HEK293 (cell line): ENCODE measurements around the gene CFAP46.

Source experiments
- BCL11B ChIP-seq: fragments of 450-650 bp; formaldehyde crosslinking; IDR thresholded peaks from 2 replicates; pipeline ENCODE4 v1.5.1; 2016; ENCODE audit warnings: low read depth, missing biosample characterization, missing genetic modification characterization
- CTCF ChIP-seq: fragments of 450-650 bp; formaldehyde crosslinking; IDR thresholded peaks from 2 replicates; pipeline ENCODE4 v1.5.1; 2016; ENCODE audit warnings: missing biosample characterization, missing genetic modification characterization
- GLI2 ChIP-seq: fragments of 450-650 bp; formaldehyde crosslinking; IDR thresholded peaks from 2 replicates; pipeline ENCODE4; 2017; ENCODE audit warnings: missing biosample characterization, missing genetic modification characterization, low read depth, borderline replicate concordance
- KLF16 ChIP-seq: fragments of 450-650 bp; formaldehyde crosslinking; IDR thresholded peaks from 2 replicates; pipeline ENCODE4 v1.5.1; 2017; ENCODE audit warnings: missing biosample characterization, missing genetic modification characterization
- MEIS1 ChIP-seq: sonication (generic); formaldehyde crosslinking; IDR thresholded peaks from 2 replicates; pipeline ENCODE4 v1.8.1; 2022; ENCODE audit warnings: missing genetic modification reagents, mild to moderate bottlenecking, borderline replicate concordance
- MZF1 ChIP-seq: fragments of 450-650 bp; formaldehyde crosslinking; IDR thresholded peaks from 2 replicates; pipeline ENCODE4 v1.5.1; 2017; ENCODE audit warnings: missing biosample characterization, missing genetic modification characterization, borderline replicate concordance
- OVOL3 ChIP-seq: fragments of 450-650 bp; formaldehyde crosslinking; IDR thresholded peaks from 2 replicates; pipeline ENCODE4 v1.5.1; 2016; ENCODE audit warnings: missing biosample characterization, missing genetic modification characterization
- REPIN1 ChIP-seq: fragments of 450-650 bp; formaldehyde crosslinking; IDR thresholded peaks from 2 replicates; pipeline ENCODE4 v1.5.1; 2017; ENCODE audit warnings: missing biosample characterization, missing genetic modification characterization, low read depth
- SP3 ChIP-seq: fragments of 450-650 bp; formaldehyde crosslinking; IDR thresholded peaks from 2 replicates; pipeline ENCODE4 v1.5.1; 2016; ENCODE audit warnings: missing biosample characterization, missing genetic modification characterization
- ZBTB44 ChIP-seq: fragments of 450-650 bp; IDR thresholded peaks from 2 replicates; pipeline ENCODE4 v1.5.1; 2018; ENCODE audit warnings: missing biosample characterization, mild to moderate bottlenecking, missing genetic modification characterization
- ZBTB49 ChIP-seq: fragments of 450-650 bp; formaldehyde crosslinking; IDR thresholded peaks from 2 replicates; pipeline ENCODE4 v1.5.1; 2016; ENCODE audit warnings: missing biosample characterization, missing genetic modification characterization, low read depth
- ZFP69B ChIP-seq: fragments of 450-650 bp; formaldehyde crosslinking; IDR thresholded peaks from 2 replicates; pipeline ENCODE4 v1.5.1; 2016; ENCODE audit warnings: missing biosample characterization, missing genetic modification characterization
- ZNF112 ChIP-seq: fragments of 450-650 bp; formaldehyde crosslinking; IDR thresholded peaks from 2 replicates; pipeline ENCODE4 v1.5.0; 2017; ENCODE audit warnings: missing biosample characterization, missing genetic modification characterization
- ZNF280D ChIP-seq: fragments of 450-650 bp; formaldehyde crosslinking; IDR thresholded peaks from 2 replicates; pipeline ENCODE4 v1.5.1; 2016; ENCODE audit warnings: missing biosample characterization, missing genetic modification characterization
- ZNF350 ChIP-seq: fragments of 450-650 bp; formaldehyde crosslinking; IDR thresholded peaks from 2 replicates; pipeline ENCODE4 v1.5.0; 2017; ENCODE audit warnings: missing biosample characterization, mild to moderate bottlenecking, missing genetic modification characterization
- ZNF354C ChIP-seq: fragments of 450-650 bp; formaldehyde crosslinking; IDR thresholded peaks from 2 replicates; pipeline ENCODE4 v1.5.1; 2016; ENCODE audit warnings: missing biosample characterization, missing genetic modification characterization, low read depth, borderline replicate concordance
- ZNF366 ChIP-seq: fragments of 450-650 bp; formaldehyde crosslinking; conservative IDR thresholded peaks from 2 replicates; pipeline ENCODE4 v1.5.1; 2016; ENCODE audit warnings: missing biosample characterization, missing genetic modification characterization
- ZNF423 ChIP-seq: fragments of 450-650 bp; formaldehyde crosslinking; IDR thresholded peaks from 2 replicates; pipeline ENCODE4 v1.5.1; 2016; ENCODE audit warnings: missing biosample characterization, missing genetic modification characterization
- ZNF510 ChIP-seq: fragments of 450-650 bp; formaldehyde crosslinking; IDR thresholded peaks from 2 replicates; pipeline ENCODE4 v1.5.1; 2018; ENCODE audit warnings: mild to moderate bottlenecking, missing genetic modification characterization, missing biosample characterization; ENCODE audit not compliant: insufficient replicate concordance
- ZNF529 ChIP-seq: fragments of 450-650 bp; formaldehyde crosslinking; IDR thresholded peaks from 2 replicates; pipeline ENCODE4 v1.5.1; 2017; ENCODE audit warnings: missing genetic modification characterization, missing biosample characterization; ENCODE audit not compliant: insufficient replicate concordance
- ZNF629 ChIP-seq: fragments of 450-650 bp; formaldehyde crosslinking; IDR thresholded peaks from 2 replicates; pipeline ENCODE4 v1.5.1; 2017; ENCODE audit warnings: missing biosample characterization, missing genetic modification characterization
- ZNF654 ChIP-seq: fragments of 450-650 bp; formaldehyde crosslinking; IDR thresholded peaks from 2 replicates; pipeline ENCODE4 v1.5.1; 2016; ENCODE audit warnings: low read depth, missing biosample characterization, missing genetic modification characterization
- ZNF777 ChIP-seq: fragments of 450-650 bp; formaldehyde crosslinking; IDR thresholded peaks from 2 replicates; pipeline ENCODE4 v1.5.1; 2017; ENCODE audit warnings: missing biosample characterization, missing genetic modification characterization, borderline replicate concordance
- ZNF785 ChIP-seq: fragments of 450-650 bp; formaldehyde crosslinking; IDR thresholded peaks from 2 replicates; pipeline ENCODE4 v1.5.1; 2016; ENCODE audit warnings: missing biosample characterization, missing genetic modification characterization
- ZNF791 ChIP-seq: fragments of 450-650 bp; formaldehyde crosslinking; IDR thresholded peaks from 2 replicates; pipeline ENCODE4 v1.5.1; 2016; ENCODE audit warnings: missing biosample characterization, missing genetic modification characterization
- TF ChIP-seq, protein P1 (sequence below): fragments of 450-650 bp; formaldehyde crosslinking; IDR thresholded peaks from 2 replicates; pipeline ENCODE4; 2016; ENCODE audit warnings: missing biosample characterization, missing genetic modification characterization
- TF ChIP-seq, protein P2 (sequence below): fragments of 450-650 bp; formaldehyde crosslinking; IDR thresholded peaks from 2 replicates; pipeline ENCODE4 v1.5.1; 2017; ENCODE audit warnings: missing biosample characterization, missing genetic modification characterization

CFAP46 gene

DNA sequence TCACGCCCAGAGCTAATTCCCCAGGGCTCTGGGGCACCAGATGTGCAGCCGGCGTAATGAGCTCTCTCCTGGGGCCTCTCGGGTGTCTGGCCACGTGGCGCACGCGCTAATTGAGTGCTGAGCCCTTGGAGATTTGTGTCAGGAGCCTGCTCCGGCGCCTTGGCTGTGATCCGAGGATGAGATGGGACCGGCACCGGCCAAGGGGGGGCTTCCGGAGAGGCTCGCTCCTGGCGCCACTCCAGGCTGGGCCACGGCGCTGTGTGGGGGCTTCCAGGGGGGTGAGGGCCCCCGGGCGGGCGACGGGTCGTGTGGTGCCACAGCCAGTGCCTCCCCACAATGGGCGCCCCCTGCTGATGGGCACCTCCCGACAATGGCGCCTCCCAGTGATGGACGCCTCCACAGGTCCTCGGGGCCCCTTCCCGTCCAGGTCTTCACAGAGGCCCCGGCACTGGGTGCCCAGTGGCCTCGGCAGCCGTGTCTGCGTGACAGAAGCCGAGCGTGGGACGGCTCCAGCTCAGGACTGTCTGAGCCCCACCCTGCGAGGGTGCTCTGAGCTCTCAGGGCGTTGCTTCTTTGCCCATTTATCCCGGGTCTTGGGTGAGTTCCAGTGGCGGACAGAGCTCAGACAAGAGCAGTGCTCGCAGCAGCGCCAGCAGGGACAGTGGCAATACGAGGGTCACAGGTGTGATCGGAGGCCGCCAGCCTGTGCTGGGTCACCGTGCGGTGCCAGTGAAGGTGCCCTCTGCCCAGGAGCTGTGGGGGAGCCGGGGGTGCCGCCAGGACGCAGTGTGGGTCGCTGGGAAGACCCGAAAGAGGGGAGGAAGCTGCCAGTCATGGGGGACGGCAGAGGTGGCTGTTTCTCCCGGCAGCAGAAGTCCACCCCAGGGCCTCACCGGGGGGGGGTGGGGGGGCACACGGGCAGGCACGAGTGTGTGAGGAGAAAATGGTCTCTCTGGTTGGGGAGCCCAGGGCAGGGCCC, 148.2 kb downstream of the CFAP46 start (continued):
- TF ChIP-seq ZBTB44 (tag by site-specific recombination) (peak; percentile 75; the same call in 1 of the 2 replicates), ZNF529 (tag by site-specific recombination) (no peak), ZFP69B (tag by site-specific recombination) (peak; percentile 73), ZNF785 (no peak), REPIN1 (tag by site-specific recombination) (no peak), MEIS1 (CRISPR knock-in tag) (no peak), ZNF777 (no peak), ZNF629 (tag by site-specific recombination) (peak; percentile 78), CTCF (peak; percentile 69; the same call in 1 of the 2 replicates), ZNF791 (tag by site-specific recombination) (no peak), ZNF510 (tag by site-specific recombination) (no peak), SP3 (tag by site-specific recombination) (no peak), ZNF112 (no peak), ZNF354C (tag by site-specific recombination) (no peak), ZNF350 (tag by site-specific recombination) (no peak), GLI2 (tag by site-specific recombination) (peak; percentile 52; the same call in 1 of the 2 replicates), KLF16 (tag by site-specific recombination) (0 out of 2 replicates have a peak, but pooled peaks have one; percentile 23), ZBTB49 (tag by site-specific recombination) (no peak), MZF1 (no peak), ZNF366 (tag by site-specific recombination) (peak; percentile 64; the same call in 1 of the 2 replicates), ZNF280D (no peak), OVOL3 (tag by site-specific recombination) (no peak), BCL11B (tag by site-specific recombination) (no peak), ZNF423 (tag by site-specific recombination) (peak; percentile 86), ZNF654 (tag by site-specific recombination) (no peak)
- TF ChIP-seq, protein P1, sequence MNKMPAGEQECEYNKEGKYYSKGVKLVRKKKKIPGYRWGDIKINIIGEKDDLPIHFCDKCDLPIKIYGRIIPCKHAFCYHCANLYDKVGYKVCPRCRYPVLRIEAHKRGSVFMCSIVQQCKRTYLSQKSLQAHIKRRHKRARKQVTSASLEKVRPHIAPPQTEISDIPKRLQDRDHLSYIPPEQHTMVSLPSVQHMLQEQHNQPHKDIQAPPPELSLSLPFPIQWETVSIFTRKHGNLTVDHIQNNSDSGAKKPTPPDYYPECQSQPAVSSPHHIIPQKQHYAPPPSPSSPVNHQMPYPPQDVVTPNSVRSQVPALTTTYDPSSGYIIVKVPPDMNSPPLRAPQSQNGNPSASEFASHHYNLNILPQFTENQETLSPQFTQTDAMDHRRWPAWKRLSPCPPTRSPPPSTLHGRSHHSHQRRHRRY (tag by site-specific recombination): no peak
- TF ChIP-seq, protein P2, sequence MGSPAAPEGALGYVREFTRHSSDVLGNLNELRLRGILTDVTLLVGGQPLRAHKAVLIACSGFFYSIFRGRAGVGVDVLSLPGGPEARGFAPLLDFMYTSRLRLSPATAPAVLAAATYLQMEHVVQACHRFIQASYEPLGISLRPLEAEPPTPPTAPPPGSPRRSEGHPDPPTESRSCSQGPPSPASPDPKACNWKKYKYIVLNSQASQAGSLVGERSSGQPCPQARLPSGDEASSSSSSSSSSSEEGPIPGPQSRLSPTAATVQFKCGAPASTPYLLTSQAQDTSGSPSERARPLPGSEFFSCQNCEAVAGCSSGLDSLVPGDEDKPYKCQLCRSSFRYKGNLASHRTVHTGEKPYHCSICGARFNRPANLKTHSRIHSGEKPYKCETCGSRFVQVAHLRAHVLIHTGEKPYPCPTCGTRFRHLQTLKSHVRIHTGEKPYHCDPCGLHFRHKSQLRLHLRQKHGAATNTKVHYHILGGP: no peak
